Prostate gland (tissue), 2 donors: ENCODE data around the gene ZNF816. TPM values are rescaled to one million over a fixed set of nuclear protein-coding genes. Genes with fewer than 3 reads are reported as not detected.
"Not testable (repeated sequence)": the region's sequence is repeated elsewhere in the genome, so short reads cannot be mapped to it uniquely, and the experiment has no call there.

ENCODE experiments used
- DNase-seq: peaks from one replicate; pipeline ENCODE4 v3.0.0-alpha.2; 2019; ENCODE audit warnings: low spot score
- H3K27ac ChIP-seq, 2 donors: fragments of 200-600 bp; sonication (generic); 2 replicates each; pipeline ENCODE4 v1.5.1; 2017 to 2019
- H3K27me3 ChIP-seq: fragments of 200-600 bp; sonication (generic); replicated peaks from 2 replicates; pipeline ENCODE4 v1.5.1; 2019; ENCODE audit not compliant: insufficient read depth
- H3K36me3 ChIP-seq, 2 donors: fragments of 200-600 bp; sonication (generic); 1 replicate in 1 of 2; 2 replicates in 1 of 2; pipeline versions ENCODE4 v1.5.1 to v1.8.1; 2017 to 2019
- H3K4me1 ChIP-seq: fragments of 200-600 bp; sonication (generic); replicated peaks from 2 replicates; pipeline ENCODE4 v1.5.1; 2019
- H3K4me3 ChIP-seq, 2 donors: fragments of 200-600 bp; sonication (generic); 2 replicates each; pipeline ENCODE4 v1.5.1; 2017 to 2019
- H3K9me3 ChIP-seq: fragments of 200-600 bp; sonication (generic); 2 replicates; pipeline ENCODE4 v1.5.1; 2017
- CTCF ChIP-seq, 4 experiments: fragments of 200-600 bp in 2 of 4; fragments of 450-650 bp in 2 of 4; sonication (generic) in 2 of 4; IDR thresholded peaks; 1 replicate in 3 of 4; 2 replicates in 1 of 4; pipeline ENCODE4 v1.5.1; 2016 to 2019; ENCODE audit warnings: antibody characterized with exemption in 4 of 4, mild to moderate bottlenecking in 2 of 4, moderate library complexity in 2 of 4
- POLR2A ChIP-seq: fragments of 450-650 bp; IDR thresholded peaks from one replicate; pipeline ENCODE4 v1.6.1; 2016; ENCODE audit warnings: antibody characterized with exemption, mild to moderate bottlenecking
- POLR2AphosphoS5 ChIP-seq: sonication (generic); formaldehyde crosslinking; IDR thresholded peaks from one replicate; pipeline ENCODE4 v1.6.1; 2017; ENCODE audit warnings: antibody characterized with exemption
- WGBS: methylation state at CpG from one replicate; pipeline ENCODE4 v1.1.5; 2018; 5-methylcytosine and 5-hydroxymethylcytosine counted together
- intact Hi-C: fragments of 100-400 bp; cut with DNase I; formaldehyde crosslinking; loops from one replicate; pipeline ENCODE4 v1.14.2; 2022
- total RNA-seq, 2 donors: library from RNA; depleted of rRNA; stranded (reverse); fragments of >200 nt; gene quantifications; one replicate each; pipeline ENCODE4 v1.1.0, GENCODE V29; 2016

The ZNF816 gene
- total RNA-seq, 2 donors from 2014 or later, result 15.8 to 31.8 TPM

- no peaks in the 10 kb centered on the region for H3K36me3 ChIP-seq
- peaks cover 5% of the 10 kb centered on the region for H3K4me1 ChIP-seq
- peak; percentile 81 for TF ChIP-seq POLR2A
- peak; percentile 88 for TF ChIP-seq POLR2AphosphoS5
- TF ChIP-seq CTCF (IDR thresholded peaks at IDR 0.05), result peak in 1 of 4 experiments; percentile 8
- no peaks in the 10 kb centered on the region for H3K27me3 ChIP-seq
- H3K27ac ChIP-seq, result peak within 1 kb of the TSS; percentile 80 to 92
- peak; percentile 92 for DNase-seq
- no peaks in the 10 kb centered on the region for H3K9me3 ChIP-seq
- 2% methylated on average over 55 of the region's 55 CpGs for WGBS
- H3K4me3 ChIP-seq, result peak within 1 kb of the TSS; percentile 42 to 56
- intact Hi-C loops, result loop anchor here (2.0 kb wide), 1 partner anchor 40 kb away; the partner anchor contains the start of gene ZNF816
These were observed 39.6 kb downstream of the ZNF816 start, which contains the start of gene ZNF888 for GRCh38 chr19:52922841-52923777. Gene ZNF888, minus strand, starts transcription at chr19:52923428. Its CDS starts 5,555 bp downstream, at chr19:52917873.

GRCh38 chr19:52917531-52917930 is 45.1 kb downstream of the ZNF816 start:
- H3K27me3 ChIP-seq, result no peaks in the 10 kb centered on the region
- peaks cover 5% of the 10 kb centered on the region for H3K4me1 ChIP-seq
- intact Hi-C loops, result no loop called here
- no peaks in the 10 kb centered on the region for H3K36me3 ChIP-seq
- no peak overlapping the region for H3K27ac ChIP-seq
- no peaks in the 10 kb centered on the region for H3K9me3 ChIP-seq
- TF ChIP-seq POLR2AphosphoS5 (no peak), POLR2A (no peak)
- 97% methylated on average over 5 of the region's 5 CpGs for WGBS
- H3K4me3 ChIP-seq, result no peak overlapping the region
- no peak for DNase-seq

- H3K36me3 ChIP-seq, result no peaks in the 10 kb centered on the region
- TF ChIP-seq POLR2AphosphoS5 (no peak), CTCF (IDR thresholded peaks at IDR 0.05) (no peak), POLR2A (no peak)
- H3K4me3 ChIP-seq, result no peak overlapping the region
- no peaks in the 10 kb centered on the region for H3K4me1 ChIP-seq
- 100% methylated on average over 1 of the region's 1 CpG for WGBS
- DNase-seq, result no peak
- no peaks in the 10 kb centered on the region for H3K27me3 ChIP-seq
- no peaks in the 10 kb centered on the region for H3K9me3 ChIP-seq
- intact Hi-C loops, result no loop called here
- no peak overlapping the region for H3K27ac ChIP-seq
These were observed 52.0 kb downstream of the ZNF816 start for GRCh38 chr19:52910648-52911047.

GRCh38 chr19:52904052-52904780 is 58.5 kb downstream of the ZNF816 start:
- TF ChIP-seq POLR2AphosphoS5, result peak; percentile 30
- H3K4me1 ChIP-seq, H3K9me3 ChIP-seq, intact Hi-C loops, H3K4me3 ChIP-seq, H3K36me3 ChIP-seq, H3K27me3 ChIP-seq, DNase-seq: not testable (repeated sequence)
- H3K27ac ChIP-seq, result peak overlapping the region; percentile 71 to 76
- 44% methylated on average over 16 of the region's 16 CpGs for WGBS

- no peak for DNase-seq
- intact Hi-C loops, result no loop called here
- Histone ChIP-seq H3K27me3 (no peaks in the 10 kb centered on the region), H3K27ac (no peak overlapping the region), H3K4me3 (no peak overlapping the region), H3K4me1 (no peaks in the 10 kb centered on the region), H3K9me3 (no peaks in the 10 kb centered on the region), H3K36me3 (no peaks in the 10 kb centered on the region)
- no peak for TF ChIP-seq POLR2A
- no peak for TF ChIP-seq POLR2AphosphoS5
- 68% methylated on average over 3 of the region's 3 CpGs for WGBS
These were observed 60.8 kb downstream of the ZNF816 start for GRCh38 chr19:52901842-52902241.

Other genes with a start within 250 kb of the ZNF816 start
- gene ZNF611, start 227.8 kb downstream of the ZNF816 start, total RNA-seq, result 10 to 100 TPM; 12.0 to 15.3 TPM
- 10 to 100 TPM in 1 of 2 donors, 1 to 10 TPM in 1; 8.7 to 21.2 TPM for gene ZNF600, start 176.1 kb downstream of the ZNF816 start, total RNA-seq
- 10 to 100 TPM; 19.2 to 26.8 TPM for gene ZNF28, start 141.2 kb downstream of the ZNF816 start, total RNA-seq
- 10 to 100 TPM; 21.0 to 49.2 TPM for gene ZNF468, start 105.3 kb downstream of the ZNF816 start, total RNA-seq
- gene ZNF320, start 65.2 kb downstream of the ZNF816 start, total RNA-seq, result 10 to 100 TPM; 20.0 to 42.9 TPM
- 10 to 100 TPM; 21.4 to 34.5 TPM for gene ZNF888, start 39.5 kb downstream of the ZNF816 start, total RNA-seq
- gene ERVV-1, start 51.0 kb upstream of the ZNF816 start, total RNA-seq, result under 1 TPM in 1 of 2 donors, not detected in 1; 0.40 TPM
- not detected for gene ERVV-2, start 81.9 kb upstream of the ZNF816 start, total RNA-seq
- gene ZNF160, start 140.5 kb upstream of the ZNF816 start, total RNA-seq, result 10 to 100 TPM; 26.0 to 93.4 TPM
- gene ZNF415, start 170.0 kb upstream of the ZNF816 start, total RNA-seq, result 10 to 100 TPM; 13.7 to 22.8 TPM
- 10 to 100 TPM in 1 of 2 donors, 1 to 10 TPM in 1; 9.3 to 14.4 TPM for gene ZNF347, start 196.2 kb upstream of the ZNF816 start, total RNA-seq
- 10 to 100 TPM in 1 of 2 donors, 1 to 10 TPM in 1; 4.7 to 26.1 TPM for gene ZNF665, start 230.5 kb upstream of the ZNF816 start, total RNA-seq